MG63 (cell line): ENCODE measurements around the gene NPHS2. TPM values are rescaled to one million over a fixed set of nuclear protein-coding genes. Genes with fewer than 3 reads are reported as not detected.

Experiments
- DNase-seq: peaks from one replicate; pipeline ENCODE4 v3.0.0-alpha.2; 2020
- H3K27me3 ChIP-seq: fragments of 250-450 bp; sonication (Bioruptor Pico); 2 replicates; pipeline ENCODE4 v1.5.1; 2020; ENCODE audit warnings: mild to moderate bottlenecking, moderate library complexity
- H3K36me3 ChIP-seq: fragments of 250-450 bp; sonication (Bioruptor Pico); 2 replicates; pipeline ENCODE4 v1.5.1; 2020; ENCODE audit warnings: mild to moderate bottlenecking, moderate library complexity
- H3K4me3 ChIP-seq: fragments of 250-450 bp; sonication (Bioruptor Pico); 2 replicates; pipeline ENCODE4 v1.5.1; 2020; ENCODE audit warnings: mild to moderate bottlenecking, moderate library complexity
- H3K9me3 ChIP-seq: fragments of 250-450 bp; sonication (Bioruptor Pico); 2 replicates; pipeline ENCODE4 v1.5.1; 2020; ENCODE audit warnings: mild to moderate bottlenecking, moderate library complexity
- total RNA-seq: library from RNA; depleted of rRNA; stranded (reverse); fragments of >200 nt; shearing (Covaris generic); gene quantifications from 2 replicates; pipeline ENCODE4 v1.2.3, GENCODE V29; 2014; ENCODE audit warnings: low replicate concordance; rRNA removed

NPHS2 gene
- total RNA-seq, result not detected in 2 replicates

DNA sequence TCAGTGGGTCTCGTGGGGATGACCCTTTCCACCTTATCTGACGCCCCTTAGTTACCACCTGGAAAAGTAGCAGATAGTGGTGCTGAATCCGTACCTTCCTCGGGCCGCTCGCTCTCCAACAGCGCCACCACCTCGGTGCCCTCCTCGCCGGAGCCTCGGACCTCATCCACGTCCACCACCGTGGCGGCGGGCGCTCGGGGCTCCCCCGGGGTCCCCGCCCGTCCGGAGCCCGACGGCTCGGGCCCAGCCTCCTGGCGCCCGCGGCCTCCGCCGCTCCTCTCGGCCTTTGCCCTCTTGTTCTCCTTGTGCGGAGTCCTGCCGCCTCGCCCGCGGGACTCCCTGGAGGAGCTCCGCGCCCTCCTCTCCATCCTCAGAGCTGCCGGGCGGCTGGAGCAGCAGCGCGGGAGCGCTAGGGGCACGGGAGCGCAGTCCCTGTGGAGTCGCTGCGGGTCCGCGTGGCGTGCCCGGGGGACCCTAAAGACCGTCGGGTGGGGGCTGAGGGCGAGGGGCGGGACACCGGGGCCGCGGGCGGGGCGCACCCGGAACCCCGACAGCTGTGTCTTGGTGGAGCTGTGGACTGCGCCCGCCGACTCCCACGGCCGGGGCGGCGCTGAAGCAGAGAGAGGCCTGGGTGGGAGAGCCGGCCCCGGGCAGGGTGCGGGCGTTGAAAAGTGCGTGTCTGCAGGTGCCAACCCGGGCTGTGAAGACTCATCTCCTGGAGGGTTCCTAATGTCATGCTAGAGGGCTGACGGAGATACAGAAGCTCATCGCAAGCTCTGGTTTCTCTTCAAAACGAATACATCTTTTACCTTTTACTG, at the start of gene NPHS2:
Gene NPHS2, minus strand, starts transcription at position 452 of the 818 bp plus-strand sequence. Its CDS starts 84 bp downstream, at position 368.
- H3K27me3 ChIP-seq, result peaks cover 32% of the 10 kb centered on the region
- no peaks in the 10 kb centered on the region for H3K9me3 ChIP-seq
- no peak within 1 kb of the TSS for H3K4me3 ChIP-seq
- H3K36me3 ChIP-seq, result no peaks in the 10 kb centered on the region
- DNase-seq, result no peak

DNA sequence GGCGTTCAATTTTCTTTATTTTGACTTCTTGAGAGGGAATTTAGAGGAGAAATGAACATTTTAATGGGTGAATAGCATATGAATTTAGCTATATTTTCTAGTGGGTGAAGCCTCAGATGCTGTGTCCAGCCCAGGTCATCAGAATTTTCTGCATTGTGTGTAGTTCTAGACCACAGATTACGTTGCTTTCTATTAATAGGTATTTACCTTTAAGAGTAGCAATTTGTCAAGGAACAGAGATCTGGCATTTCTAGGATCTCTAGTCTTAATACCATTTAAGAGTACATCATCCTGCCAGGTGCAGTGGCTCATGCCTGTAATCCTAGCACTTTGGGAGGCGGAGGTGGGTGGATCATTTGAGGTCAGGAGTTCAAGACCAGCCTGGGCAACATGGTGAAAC, 36.6 kb upstream of the NPHS2 start:
- H3K27me3 ChIP-seq, result peaks cover 54% of the 10 kb centered on the region
- DNase-seq, result no peak
- H3K36me3 ChIP-seq, result no peaks in the 10 kb centered on the region
- H3K4me3 ChIP-seq, result no peak overlapping the region
- no peaks in the 10 kb centered on the region for H3K9me3 ChIP-seq

DNA sequence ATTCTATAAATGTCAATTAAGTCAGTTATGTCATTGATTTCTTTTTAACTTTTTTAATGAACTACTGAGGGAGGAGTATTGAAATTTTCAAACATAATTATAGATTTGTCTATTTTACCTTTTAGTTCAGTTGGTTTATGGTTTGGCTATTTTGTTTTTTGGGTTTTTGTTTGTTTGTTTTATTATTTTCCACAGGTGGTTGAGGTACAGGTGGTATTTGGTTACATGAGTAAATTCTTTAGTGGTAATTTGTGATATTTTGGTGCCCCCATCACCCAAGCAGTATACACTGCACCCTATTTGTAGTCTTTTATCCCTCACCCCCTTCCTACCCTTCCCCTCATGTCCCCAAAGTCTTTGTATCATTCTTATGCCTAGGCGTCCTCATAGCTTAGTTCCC, 25.3 kb upstream of the NPHS2 start:
- Histone ChIP-seq H3K4me3 (no peak overlapping the region), H3K9me3 (0 out of 2 replicates have a peak, but pooled peaks cover 2% of the 10 kb centered on the region), H3K36me3 (no peaks in the 10 kb centered on the region), H3K27me3 (peaks cover 37% of the 10 kb centered on the region)
- DNase-seq, result no peak

- no peak for DNase-seq
These were observed 24.0 kb upstream of the NPHS2 start for GRCh38 chr1:179599623-179600249.

DNA sequence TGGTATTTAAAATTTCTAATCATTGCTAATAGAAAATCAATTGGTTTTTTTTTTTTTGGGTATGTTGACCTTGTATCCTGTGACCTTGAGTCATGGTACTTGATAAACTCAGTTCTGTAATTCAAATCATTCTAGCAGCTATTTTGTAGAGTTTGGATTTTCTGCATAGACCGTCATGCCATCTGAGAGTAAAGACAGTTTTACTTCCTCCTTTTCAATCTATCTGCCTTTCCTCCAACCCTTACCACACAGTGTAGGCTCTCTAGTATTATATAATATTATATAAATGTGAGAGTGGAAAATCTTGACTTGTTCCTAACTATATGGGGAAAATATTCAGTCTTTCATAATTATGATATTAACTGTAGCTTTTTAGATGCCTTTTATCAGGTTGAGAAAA, 22.9 kb upstream of the NPHS2 start:
- no peaks in the 10 kb centered on the region for H3K36me3 ChIP-seq
- 0 out of 2 replicates have a peak, but pooled peaks cover 2% of the 10 kb centered on the region for H3K9me3 ChIP-seq
- DNase-seq, result no peak
- H3K4me3 ChIP-seq, result no peak overlapping the region
- peaks cover 54% of the 10 kb centered on the region for H3K27me3 ChIP-seq

More at GRCh38 chr1:179599623-179600249, 24.0 kb upstream of the NPHS2 start:
- H3K4me3 ChIP-seq, result no peak overlapping the region
- no peaks in the 10 kb centered on the region for H3K36me3 ChIP-seq
- 0 out of 2 replicates have a peak, but pooled peaks cover 2% of the 10 kb centered on the region for H3K9me3 ChIP-seq
- H3K27me3 ChIP-seq, result peaks cover 49% of the 10 kb centered on the region

- no peaks in the 10 kb centered on the region for H3K9me3 ChIP-seq
- H3K36me3 ChIP-seq, result no peaks in the 10 kb centered on the region
- peaks cover 55% of the 10 kb centered on the region for H3K27me3 ChIP-seq
- peak; percentile 24 for DNase-seq
- peak within 1 kb of the TSS; percentile 8; the same call in 1 of the 2 replicates for H3K4me3 ChIP-seq
These were observed 16.1 kb upstream of the NPHS2 start, which contains the start of gene TDRD5 for GRCh38 chr1:179591592-179592580. Gene TDRD5 (plus strand): TSS chr1:179591832. CDS start chr1:179592616, 784 bp downstream.

DNA sequence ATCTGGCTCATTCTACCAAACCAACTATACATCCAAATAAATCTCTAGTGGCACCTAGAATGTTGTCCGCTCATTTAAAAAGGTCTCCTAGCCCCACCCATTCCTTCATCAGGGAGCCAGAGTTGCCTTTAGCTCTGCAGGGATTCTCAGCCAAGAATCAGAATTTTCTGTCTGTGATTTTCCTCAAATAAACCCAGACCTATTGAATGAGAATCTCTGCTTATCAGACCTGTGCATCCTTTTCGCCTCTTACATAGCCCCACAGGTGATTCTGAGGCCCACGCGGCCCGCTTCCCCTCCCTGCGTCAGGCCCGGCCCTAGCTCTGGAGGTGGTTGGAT, 15.5 kb upstream of the NPHS2 start:
- DNase-seq, result no peak
- peaks cover 50% of the 10 kb centered on the region for H3K27me3 ChIP-seq
- H3K4me3 ChIP-seq, result no peak overlapping the region
- no peaks in the 10 kb centered on the region for H3K36me3 ChIP-seq
- no peaks in the 10 kb centered on the region for H3K9me3 ChIP-seq

DNA sequence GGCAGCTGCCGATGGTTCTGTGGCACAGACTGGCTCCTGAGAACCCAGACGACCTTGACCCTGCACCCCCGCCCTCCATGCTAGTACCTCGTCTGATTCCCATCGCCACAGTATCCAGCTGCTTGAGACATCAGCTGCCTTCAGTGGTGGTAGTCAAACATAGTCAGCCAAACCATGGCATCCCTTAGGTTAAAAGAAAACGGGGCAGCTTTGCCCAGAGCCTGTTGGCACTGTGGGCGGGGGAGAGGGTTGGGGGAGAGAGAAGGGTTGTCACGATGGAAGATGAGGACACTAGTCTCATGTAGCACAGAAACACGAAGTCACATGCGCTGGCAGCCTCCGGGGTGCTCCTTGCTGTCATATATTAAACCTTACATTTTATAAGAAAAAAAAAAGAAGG, 14.9 kb upstream of the NPHS2 start:
- Histone ChIP-seq H3K36me3 (no peaks in the 10 kb centered on the region), H3K9me3 (no peaks in the 10 kb centered on the region), H3K27me3 (peaks cover 45% of the 10 kb centered on the region), H3K4me3 (no peak overlapping the region)
- no peak for DNase-seq

- H3K9me3 ChIP-seq, result no peaks in the 10 kb centered on the region
- H3K27me3 ChIP-seq, result peaks cover 33% of the 10 kb centered on the region
- H3K36me3 ChIP-seq, result no peaks in the 10 kb centered on the region
- H3K4me3 ChIP-seq, result no peak overlapping the region
- no peak for DNase-seq
These were observed 13.8 kb upstream of the NPHS2 start for GRCh38 chr1:179589509-179589908.

GRCh38 chr1:179588425-179589024, 12.8 kb upstream of the NPHS2 start:
- Histone ChIP-seq H3K9me3 (no peaks in the 10 kb centered on the region), H3K27me3 (peaks cover 23% of the 10 kb centered on the region), H3K4me3 (no peak overlapping the region), H3K36me3 (no peaks in the 10 kb centered on the region)
- DNase-seq, result no peak

- H3K36me3 ChIP-seq, result no peaks in the 10 kb centered on the region
- no peaks in the 10 kb centered on the region for H3K9me3 ChIP-seq
- peaks cover 11% of the 10 kb centered on the region for H3K27me3 ChIP-seq
- no peak for DNase-seq
- H3K4me3 ChIP-seq, result no peak overlapping the region
These were observed 11.6 kb upstream of the NPHS2 start for GRCh38 chr1:179587336-179587735.

GRCh38 chr1:179586107-179586823, 10.5 kb upstream of the NPHS2 start:
- peak; percentile 63 for DNase-seq
- Histone ChIP-seq H3K27me3 (peaks cover under 1% of the 10 kb centered on the region), H3K36me3 (no peaks in the 10 kb centered on the region), H3K9me3 (no peaks in the 10 kb centered on the region), H3K4me3 (peak overlapping the region; percentile 39)

GRCh38 chr1:179583771-179584320, 8.1 kb upstream of the NPHS2 start:
- H3K9me3 ChIP-seq, result no peaks in the 10 kb centered on the region
- no peaks in the 10 kb centered on the region for H3K36me3 ChIP-seq
- DNase-seq, result no peak
- no peak overlapping the region for H3K4me3 ChIP-seq
- H3K27me3 ChIP-seq, result peaks cover 2% of the 10 kb centered on the region; the same call in 1 of the 2 replicates

DNA sequence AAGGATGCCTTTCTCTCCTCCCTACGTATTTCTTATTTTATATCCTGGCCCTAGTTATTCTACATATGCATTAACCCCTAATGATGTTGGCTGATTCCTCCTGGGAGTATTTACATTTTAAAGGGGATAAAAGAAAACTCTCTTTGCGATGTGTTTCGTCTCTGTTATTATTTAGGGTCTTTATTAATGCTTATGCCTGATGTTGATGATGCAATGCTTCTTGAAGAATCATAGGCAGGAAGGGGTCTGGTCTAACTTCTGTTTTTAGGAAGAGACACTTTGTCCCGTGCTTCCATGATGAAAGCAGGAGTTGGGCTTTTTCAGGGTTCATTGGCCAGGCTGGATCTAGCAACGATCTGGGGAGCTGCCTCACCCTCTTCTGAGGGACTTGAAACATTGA, 761 bp upstream of the NPHS2 start:
- no peaks in the 10 kb centered on the region for H3K36me3 ChIP-seq
- DNase-seq, result no peak
- no peak overlapping the region for H3K4me3 ChIP-seq
- H3K9me3 ChIP-seq, result no peaks in the 10 kb centered on the region
- peaks cover 32% of the 10 kb centered on the region for H3K27me3 ChIP-seq

GRCh38 chr1:179558078-179558477, 17.7 kb downstream of the NPHS2 start:
- Histone ChIP-seq H3K9me3 (no peaks in the 10 kb centered on the region), H3K27me3 (0 out of 2 replicates have a peak, but pooled peaks cover 3% of the 10 kb centered on the region), H3K4me3 (no peak overlapping the region), H3K36me3 (no peaks in the 10 kb centered on the region)
- DNase-seq, result no peak
